ENCODE data around the gene FHAD1. TPM values are rescaled to one million over a fixed set of nuclear protein-coding genes. Genes with fewer than 3 reads are reported as not detected.

FHAD1 gene
- total and polyA plus RNA-seq, 9 of the 15 experiments (the other 6 are each of a cell fraction or from before 2014, with no cell fraction given) = 0.32 to 2.1 (median 1.5) TPM; not detected in 1

DNA sequence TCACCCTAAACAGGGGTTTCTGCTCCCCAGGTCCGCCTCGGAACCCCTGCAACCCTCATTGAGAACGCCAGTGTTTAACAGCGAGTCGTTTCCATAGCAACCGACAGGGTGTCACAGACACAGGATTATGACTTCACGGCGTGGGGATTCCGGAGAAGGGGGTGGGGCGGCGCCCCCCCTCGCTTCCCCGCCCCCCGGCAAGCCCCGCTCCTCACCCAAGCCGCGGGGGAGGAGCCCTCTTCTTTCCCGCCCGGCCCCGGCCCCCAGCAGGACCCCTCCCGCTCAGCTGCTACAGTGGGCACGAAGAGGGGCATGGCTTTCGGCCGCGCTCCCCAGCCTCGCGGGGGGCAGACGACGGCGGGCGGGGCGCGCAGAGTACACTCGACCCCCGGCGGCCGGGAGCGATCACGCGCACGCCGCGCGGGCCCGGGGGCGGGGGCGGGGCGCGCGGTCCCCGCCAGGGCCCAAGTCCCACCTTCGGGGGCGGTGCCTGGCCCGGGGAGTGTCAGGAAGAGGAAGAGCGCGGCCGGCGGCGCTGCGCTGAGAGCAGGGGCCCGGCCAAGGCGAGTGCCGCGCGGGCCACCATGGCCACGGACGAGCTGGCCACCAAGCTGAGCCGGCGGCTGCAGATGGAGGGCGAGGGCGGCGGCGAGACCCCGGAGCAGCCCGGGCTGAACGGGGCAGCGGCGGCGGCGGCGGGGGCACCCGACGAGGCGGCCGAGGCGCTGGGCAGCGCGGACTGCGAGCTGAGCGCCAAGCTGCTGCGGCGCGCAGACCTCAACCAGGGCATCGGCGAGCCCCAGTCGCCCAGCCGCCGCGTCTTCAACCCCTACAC, 162.6 kb downstream of the FHAD1 start, which contains the start of gene EFHD2 (continued):
- no peak for TF ChIP-seq BACH1 (tag; IDR thresholded peaks at IDR 0.05)
- TF ChIP-seq, protein P1, sequence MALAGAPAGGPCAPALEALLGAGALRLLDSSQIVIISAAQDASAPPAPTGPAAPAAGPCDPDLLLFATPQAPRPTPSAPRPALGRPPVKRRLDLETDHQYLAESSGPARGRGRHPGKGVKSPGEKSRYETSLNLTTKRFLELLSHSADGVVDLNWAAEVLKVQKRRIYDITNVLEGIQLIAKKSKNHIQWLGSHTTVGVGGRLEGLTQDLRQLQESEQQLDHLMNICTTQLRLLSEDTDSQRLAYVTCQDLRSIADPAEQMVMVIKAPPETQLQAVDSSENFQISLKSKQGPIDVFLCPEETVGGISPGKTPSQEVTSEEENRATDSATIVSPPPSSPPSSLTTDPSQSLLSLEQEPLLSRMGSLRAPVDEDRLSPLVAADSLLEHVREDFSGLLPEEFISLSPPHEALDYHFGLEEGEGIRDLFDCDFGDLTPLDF (CRISPR knock-in tag; IDR thresholded peaks at IDR 0.05) = no peak
- TF ChIP-seq MED1 (CRISPR knock-in tag; IDR thresholded peaks at IDR 0.05; ENCODE audit: borderline replicate concordance) = no peak
- TF ChIP-seq YY1 (IDR thresholded peaks at IDR 0.05; ENCODE audit: borderline replicate concordance in 1 of 3, control insufficient read depth in 1 of 3, extremely low read depth in 1 of 3, insufficient read depth in 3 of 3, insufficient read length in 1 of 3, insufficient replicate concordance in 2 of 3, low read depth in 1 of 3, low read length in 2 of 3) = peak in 2 of 3 experiments; percentile 70 to 81
- 0 out of 2 replicates have a peak, but pooled peaks have one; percentile 31 for TF ChIP-seq ZNF282 (CRISPR knock-in tag; IDR thresholded peaks at IDR 0.05)
- no peak for TF ChIP-seq XRCC3 (IDR thresholded peaks at IDR 0.05)
- TF ChIP-seq ZEB2 (IDR thresholded peaks at IDR 0.05) = no peak
- TF ChIP-seq SP2 (IDR thresholded peaks at IDR 0.05; ENCODE audit: extremely low read depth, low read depth, low read length, poor library complexity, severe bottlenecking) = no peak
- TF ChIP-seq PURB (CRISPR knock-in tag; IDR thresholded peaks at IDR 0.05; ENCODE audit: low read depth) = no peak
- TF ChIP-seq FOS (IDR thresholded peaks at IDR 0.05; ENCODE audit: extremely low read depth, insufficient read length) = no peak
- TF ChIP-seq CHD2 (IDR thresholded peaks at IDR 0.05; ENCODE audit: low read depth, low read length) = no peak
- TF ChIP-seq EP400 (IDR thresholded peaks at IDR 0.05) = no peak; the same call in 1 of the 2 replicates
- peak; percentile 92 for TF ChIP-seq RB1 (IDR thresholded peaks at IDR 0.05; ENCODE audit: low read depth)
- TF ChIP-seq, protein P2, sequence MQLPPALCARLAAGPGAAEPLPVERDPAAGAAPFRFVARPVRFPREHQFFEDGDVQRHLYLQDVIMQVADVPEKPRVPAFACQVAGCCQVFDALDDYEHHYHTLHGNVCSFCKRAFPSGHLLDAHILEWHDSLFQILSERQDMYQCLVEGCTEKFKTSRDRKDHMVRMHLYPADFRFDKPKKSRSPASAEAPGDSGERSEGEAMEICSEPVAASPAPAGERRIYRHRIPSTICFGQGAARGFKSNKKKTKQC (CRISPR knock-in tag; IDR thresholded peaks at IDR 0.05) = no peak
- no peak for TF ChIP-seq ZNF124 (CRISPR knock-in tag; IDR thresholded peaks at IDR 0.05)
- no peak for TF ChIP-seq ZKSCAN1 (IDR thresholded peaks at IDR 0.05; ENCODE audit: low read depth, low read length)
- peak; percentile 75; the same call in 1 of the 2 replicates for TF ChIP-seq ELF2 (CRISPR knock-in tag; IDR thresholded peaks at IDR 0.05)
- no peak for TF ChIP-seq GATAD2A (IDR thresholded peaks at IDR 0.05)
- TF ChIP-seq SP1 (CRISPR knock-in tag; IDR thresholded peaks at IDR 0.05) = peak; percentile 72; the same call in 1 of the 2 replicates
- TF ChIP-seq ZNF217 (CRISPR knock-in tag; IDR thresholded peaks at IDR 0.05) = no peak
- TF ChIP-seq, protein P3, sequence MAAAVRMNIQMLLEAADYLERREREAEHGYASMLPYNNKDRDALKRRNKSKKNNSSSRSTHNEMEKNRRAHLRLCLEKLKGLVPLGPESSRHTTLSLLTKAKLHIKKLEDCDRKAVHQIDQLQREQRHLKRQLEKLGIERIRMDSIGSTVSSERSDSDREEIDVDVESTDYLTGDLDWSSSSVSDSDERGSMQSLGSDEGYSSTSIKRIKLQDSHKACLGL (CRISPR knock-in tag; IDR thresholded peaks at IDR 0.05; ENCODE audit: borderline replicate concordance, poor library complexity, severe bottlenecking) = no peak
- TF ChIP-seq, protein P4, sequence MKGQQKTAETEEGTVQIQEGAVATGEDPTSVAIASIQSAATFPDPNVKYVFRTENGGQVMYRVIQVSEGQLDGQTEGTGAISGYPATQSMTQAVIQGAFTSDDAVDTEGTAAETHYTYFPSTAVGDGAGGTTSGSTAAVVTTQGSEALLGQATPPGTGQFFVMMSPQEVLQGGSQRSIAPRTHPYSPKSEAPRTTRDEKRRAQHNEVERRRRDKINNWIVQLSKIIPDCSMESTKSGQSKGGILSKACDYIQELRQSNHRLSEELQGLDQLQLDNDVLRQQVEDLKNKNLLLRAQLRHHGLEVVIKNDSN (CRISPR knock-in tag; IDR thresholded peaks at IDR 0.05) = no peak
- TF ChIP-seq HNRNPL (IDR thresholded peaks at IDR 0.05; ENCODE audit: low read depth, low read length) = peak; percentile 6; the same call in 1 of the 2 replicates

Measured in K562 (cell line).